HCT116 (cell line): ENCODE measurements around the gene PARP8. TPM values are rescaled to one million over a fixed set of nuclear protein-coding genes. Genes with fewer than 3 reads are reported as not detected.
"Not testable (repeated sequence)": the region's sequence is repeated elsewhere in the genome, so short reads cannot be mapped to it uniquely, and the experiment has no call there.

ENCODE experiments used
- ATAC-seq: fragments of 200-7000 bp; cut with Tn5 transposase; 2 replicates; pipeline ENCODE4 v1.9.1; 2020; ENCODE audit warnings: mild to moderate bottlenecking, moderate library complexity
- BruUV-seq: library from RNA; stranded (reverse); fragments of 400-500 nt; replicated peaks from 2 replicates; lab custom pipeline; 2021; lab: Mats Ljungman, UMichigan
- CTCF ChIA-PET: fragments of 300-600 bp; sonication (Branson Sonifier 250); formaldehyde crosslinking; loops from one replicate; lab custom pipeline; 2021; ENCODE audit warnings: antibody characterized with exemption; lab: Charles Lee
- POLR2A ChIA-PET: fragments of 300-600, 350-600 bp; sonication (Branson Sonifier 250); formaldehyde crosslinking; loops from one replicate; lab custom pipeline; 2021; ENCODE audit warnings: antibody characterized with exemption; lab: Charles Lee
- RAD21 ChIA-PET, 2 experiments: fragments of 300-600 bp; sonication (Branson Sonifier 250); formaldehyde crosslinking; loops; one replicate each; lab custom pipeline; 2023; ENCODE audit warnings: low total read pairs in 2 of 2; ENCODE audit not compliant: uncharacterized antibody in 2 of 2, unreplicated experiment in 2 of 2, low non-redundant PET in 1 of 2; lab: Charles Lee
- DNase-seq: peaks from one replicate; pipeline ENCODE4 v3.0.0-alpha.2; 2010; ENCODE audit warnings: low read depth, low spot score
- H2AFZ ChIP-seq: fragments of 200-600 bp; shearing (Covaris generic), sonication (generic); 2 replicates; pipeline ENCODE4 v1.6.1; 2017; ENCODE audit warnings: low read depth, mixed run types, mixed read lengths, antibody characterized with exemption, low read length; ENCODE audit not compliant: poor library complexity, severe bottlenecking
- H3K27ac ChIP-seq: 2 replicates; pipeline ENCODE4 v1.5.1; 2012; ENCODE audit warnings: low read depth, low read length
- H3K27me3 ChIP-seq: fragments of 200-600 bp; sonication (generic); 2 replicates; pipeline ENCODE4 v1.6.1; 2016; ENCODE audit warnings: mixed run types, low read length, mixed read lengths; ENCODE audit not compliant: insufficient read depth
- H3K36me3 ChIP-seq, 2 experiments: fragments of 200-500 bp in 1 of 2; fragments of 200-600 bp in 1 of 2; sonication (Bioruptor generic) in 1 of 2; sonication (generic) in 1 of 2; 2 replicates each; pipeline versions ENCODE4 v1.5.1 to v1.6.1; 2014 to 2016; ENCODE audit warnings: low read length in 2 of 2, inconsistent platforms in 1 of 2, mixed read lengths in 1 of 2, mixed run types in 1 of 2; ENCODE audit not compliant: insufficient read depth in 2 of 2, control insufficient read depth in 1 of 2
- H3K4me1 ChIP-seq, 2 experiments: fragments of 200-600 bp in 1 of 2; sonication (generic) in 1 of 2; 2 replicates each; pipeline versions ENCODE4 v1.5.1 to v1.6.1; 2012 to 2017; ENCODE audit warnings: low read length in 2 of 2, inconsistent platforms in 1 of 2, mild to moderate bottlenecking in 1 of 2, mixed read lengths in 1 of 2, mixed run types in 1 of 2, moderate library complexity in 1 of 2; ENCODE audit not compliant: insufficient read depth in 2 of 2, control insufficient read depth in 1 of 2
- H3K4me2 ChIP-seq: fragments of 200-600 bp; sonication (generic); 2 replicates; pipeline ENCODE4 v1.6.1; 2017; ENCODE audit warnings: mixed run types, low read length, mixed read lengths
- H3K4me3 ChIP-seq, 2 experiments: fragments of 200-600 bp in 1 of 2; sonication (generic) in 1 of 2; replicated peaks in 1 of 2; 2 replicates each; pipeline ENCODE4 v1.5.1; 2011 to 2016; ENCODE audit warnings: low read length in 2 of 2, control low read depth in 1 of 2, low read depth in 1 of 2, mild to moderate bottlenecking in 1 of 2, mixed read lengths in 1 of 2, mixed run types in 1 of 2
- H3K79me2 ChIP-seq: fragments of 200-600 bp; sonication (generic); 2 replicates; pipeline ENCODE4 v1.6.1; 2017; ENCODE audit warnings: mild to moderate bottlenecking, mixed run types, low read length, moderate library complexity, mixed read lengths; ENCODE audit not compliant: insufficient read depth
- H3K9ac ChIP-seq: fragments of 200-600 bp; sonication (generic); 2 replicates; pipeline ENCODE4 v1.6.1; 2016; ENCODE audit warnings: low read length, mixed read lengths
- H3K9me2 ChIP-seq: fragments of 200-600 bp; sonication (generic), shearing (Covaris generic); 2 replicates; pipeline ENCODE4 v1.6.1; 2017; ENCODE audit warnings: mixed run types, mild to moderate bottlenecking, moderate library complexity; ENCODE audit not compliant: insufficient read depth
- H3K9me3 ChIP-seq, 2 experiments: fragments of 200-500 bp in 1 of 2; fragments of 200-600 bp in 1 of 2; sonication (Bioruptor generic) in 1 of 2; sonication (generic) in 1 of 2; 2 replicates each; pipeline ENCODE4 v1.6.1; 2014 to 2017; ENCODE audit warnings: low read length in 2 of 2, mixed read lengths in 2 of 2, inconsistent platforms in 1 of 2, low read depth in 1 of 2, mild to moderate bottlenecking in 1 of 2, mixed run types in 1 of 2, moderate library complexity in 1 of 2; ENCODE audit not compliant: control insufficient read depth in 1 of 2, insufficient read depth in 1 of 2
- H4K20me1 ChIP-seq: fragments of 200-600 bp; sonication (generic), shearing (Covaris generic); 2 replicates; pipeline ENCODE4 v1.6.1; 2017; ENCODE audit warnings: mixed run types, mild to moderate bottlenecking, moderate library complexity; ENCODE audit not compliant: insufficient read depth
- CBX3 ChIP-seq: IDR thresholded peaks from 2 replicates; pipeline ENCODE4 v1.6.1; 2012; ENCODE audit warnings: low read depth
- CEBPB ChIP-seq: IDR thresholded peaks from 2 replicates; pipeline ENCODE4 v1.6.1; 2012; ENCODE audit warnings: low read depth
- EZH2 ChIP-seq: fragments of 200-600 bp; sonication (generic); IDR thresholded peaks from 2 replicates; pipeline ENCODE4 v1.6.1; 2017; ENCODE audit warnings: antibody characterized with exemption, mixed run types
- EZH2phosphoT487 ChIP-seq: fragments of 200-600 bp; IDR thresholded peaks from 2 replicates; pipeline ENCODE4 v1.6.1; 2018; ENCODE audit warnings: antibody characterized with exemption, borderline replicate concordance
- FOSL1 ChIP-seq: IDR thresholded peaks from 2 replicates; pipeline ENCODE4 v1.6.1; 2012; ENCODE audit warnings: low read depth
- JUND ChIP-seq: IDR thresholded peaks from 2 replicates; pipeline ENCODE4 v1.6.1; 2012
- MAX ChIP-seq: IDR thresholded peaks from 2 replicates; pipeline ENCODE4 v1.6.1; 2012
- POLR2A ChIP-seq: IDR thresholded peaks from 2 replicates; pipeline ENCODE4 v1.7.0; 2011; ENCODE audit warnings: borderline replicate concordance; ENCODE audit not compliant: insufficient read depth, insufficient read length; ENCODE audit errors: extremely low read depth
- POLR2AphosphoS5 ChIP-seq: IDR thresholded peaks from 2 replicates; pipeline ENCODE4 v1.6.1; 2011; ENCODE audit warnings: mild to moderate bottlenecking, low read depth, low read length, moderate library complexity
- RAD21 ChIP-seq: IDR thresholded peaks from 2 replicates; pipeline ENCODE4 v1.6.1; 2012; ENCODE audit warnings: low read depth, mild to moderate bottlenecking
- REST ChIP-seq: IDR thresholded peaks from 2 replicates; pipeline ENCODE4 v1.6.1; 2012; ENCODE audit warnings: low read depth
- TCF7L2 ChIP-seq: IDR thresholded peaks from 2 replicates; pipeline ENCODE4 v1.7.0; 2011; ENCODE audit warnings: borderline replicate concordance, inconsistent platforms; ENCODE audit not compliant: insufficient read depth, insufficient read length; ENCODE audit errors: extremely low read depth
- YY1 ChIP-seq: IDR thresholded peaks from 2 replicates; pipeline ENCODE4 v1.6.1; 2011; ENCODE audit warnings: low read length, low read depth, moderate library complexity, mild to moderate bottlenecking; ENCODE audit not compliant: insufficient replicate concordance; ENCODE audit errors: extremely low read depth
- ZFX ChIP-seq: fragments of 450-650 bp; IDR thresholded peaks from 2 replicates; pipeline ENCODE4 v1.6.1; 2017
- ZNF274 ChIP-seq: fragments of 200-500 bp; sonication (Bioruptor generic); IDR thresholded peaks from 2 replicates; pipeline ENCODE4 v1.6.1; 2014; ENCODE audit warnings: mild to moderate bottlenecking, low read depth, low read length, inconsistent platforms
- intact Hi-C: fragments of 100-400 bp; cut with micrococcal nuclease; formaldehyde crosslinking; loops from 2 replicates; pipeline ENCODE4 v1.10.0; 2022
- total RNA-seq: library from RNA; stranded (reverse); gene quantifications from one replicate; pipeline ENCODE4 v1.2.1, GENCODE V29; 2021; ENCODE audit not compliant: unreplicated experiment
- TF ChIP-seq, protein P1 (sequence below): IDR thresholded peaks from 2 replicates; pipeline ENCODE4 v1.6.1; 2012
- TF ChIP-seq, protein P2 (sequence below): IDR thresholded peaks from 2 replicates; pipeline ENCODE4 v1.6.1; 2011; ENCODE audit warnings: mild to moderate bottlenecking, low read length, moderate library complexity; ENCODE audit not compliant: insufficient replicate concordance; ENCODE audit errors: extremely low read depth

Gene PARP8
- total RNA-seq, 1 experiment from 2014 or later, result 19.0 TPM

DNA sequence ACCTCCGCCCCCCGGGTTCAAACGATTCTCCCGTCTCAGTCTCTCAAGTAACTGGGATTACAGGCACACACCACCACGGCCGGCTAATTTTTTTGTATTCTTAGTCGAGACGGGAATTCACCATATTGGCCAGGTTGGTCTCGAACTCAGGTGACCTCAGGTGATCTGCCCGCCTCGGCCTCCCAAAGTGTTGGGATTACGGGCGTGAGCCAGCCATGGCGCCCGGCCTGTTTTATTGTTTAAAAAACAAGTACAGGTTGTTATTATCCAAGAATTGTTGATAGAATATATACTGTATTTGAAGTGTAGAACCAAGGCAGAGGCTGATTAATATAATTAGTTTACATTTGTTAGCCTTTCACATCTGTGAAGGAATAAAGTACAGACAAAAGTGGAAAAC is 8.9 kb downstream of the PARP8 start:
- Histone ChIP-seq H3K4me2 (no peak overlapping the region), H3K36me3 (no peaks in the 10 kb centered on the region), H3K27ac (no peak overlapping the region), H3K9ac (no peak overlapping the region), H3K4me1 (no peaks in the 10 kb centered on the region), H3K9me2 (no peaks in the 10 kb centered on the region), H3K9me3 (no peaks in the 10 kb centered on the region), H3K4me3 (no peak overlapping the region), H2AFZ (no peak overlapping the region), H3K27me3 (no peaks in the 10 kb centered on the region), H3K79me2 (peaks cover 11% of the 10 kb centered on the region; the same call in 1 of the 2 replicates), H4K20me1 (no peaks in the 10 kb centered on the region; the same call in 1 of the 2 replicates)
- RAD21 ChIA-PET, result no interaction called here
- intact Hi-C loops, result no loop called here
- CTCF ChIA-PET, result no interaction called here
- no TSS peak for BruUV-seq
- POLR2A ChIA-PET, result no interaction called here
- no peak for DNase-seq
- no peak for TF ChIP-seq REST
- no peak for TF ChIP-seq TCF7L2
- TF ChIP-seq CEBPB, result no peak
- TF ChIP-seq, protein P1, sequence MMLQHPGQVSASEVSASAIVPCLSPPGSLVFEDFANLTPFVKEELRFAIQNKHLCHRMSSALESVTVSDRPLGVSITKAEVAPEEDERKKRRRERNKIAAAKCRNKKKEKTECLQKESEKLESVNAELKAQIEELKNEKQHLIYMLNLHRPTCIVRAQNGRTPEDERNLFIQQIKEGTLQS, result no peak
- no peak for TF ChIP-seq JUND
- TF ChIP-seq EZH2, result no peak
- TF ChIP-seq POLR2A, result no peak
- no peak for TF ChIP-seq FOSL1
- TF ChIP-seq ZFX, result no peak
- no peak for TF ChIP-seq ZNF274
- TF ChIP-seq RAD21, result no peak
- no peak for TF ChIP-seq EZH2phosphoT487
- no peak for TF ChIP-seq MAX
- no peak for TF ChIP-seq YY1
- TF ChIP-seq POLR2AphosphoS5, result no peak
- TF ChIP-seq, protein P2, sequence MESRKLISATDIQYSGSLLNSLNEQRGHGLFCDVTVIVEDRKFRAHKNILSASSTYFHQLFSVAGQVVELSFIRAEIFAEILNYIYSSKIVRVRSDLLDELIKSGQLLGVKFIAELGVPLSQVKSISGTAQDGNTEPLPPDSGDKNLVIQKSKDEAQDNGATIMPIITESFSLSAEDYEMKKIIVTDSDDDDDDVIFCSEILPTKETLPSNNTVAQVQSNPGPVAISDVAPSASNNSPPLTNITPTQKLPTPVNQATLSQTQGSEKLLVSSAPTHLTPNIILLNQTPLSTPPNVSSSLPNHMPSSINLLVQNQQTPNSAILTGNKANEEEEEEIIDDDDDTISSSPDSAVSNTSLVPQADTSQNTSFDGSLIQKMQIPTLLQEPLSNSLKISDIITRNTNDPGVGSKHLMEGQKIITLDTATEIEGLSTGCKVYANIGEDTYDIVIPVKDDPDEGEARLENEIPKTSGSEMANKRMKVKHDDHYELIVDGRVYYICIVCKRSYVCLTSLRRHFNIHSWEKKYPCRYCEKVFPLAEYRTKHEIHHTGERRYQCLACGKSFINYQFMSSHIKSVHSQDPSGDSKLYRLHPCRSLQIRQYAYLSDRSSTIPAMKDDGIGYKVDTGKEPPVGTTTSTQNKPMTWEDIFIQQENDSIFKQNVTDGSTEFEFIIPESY, result no peak
- TF ChIP-seq CBX3, result no peak
- no peak for ATAC-seq

DNA sequence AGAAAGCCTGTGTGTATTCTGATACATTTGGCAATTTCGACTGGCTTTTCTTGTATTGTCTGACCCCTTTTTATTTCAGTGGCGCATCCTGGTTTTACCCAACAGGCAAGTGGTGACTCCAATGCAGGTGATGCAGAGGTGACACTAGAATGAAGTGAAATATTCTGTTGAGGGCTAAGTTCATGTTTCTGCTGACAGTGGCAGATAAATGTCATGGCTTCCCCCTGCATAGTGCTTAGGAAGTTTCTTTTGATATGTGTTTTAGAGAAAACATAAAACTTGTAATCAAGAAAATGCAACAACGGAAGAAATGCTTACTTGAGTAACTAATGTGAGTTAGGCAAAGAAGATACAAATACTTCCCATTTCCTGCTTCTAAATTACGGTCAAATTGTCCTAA is 13.1 kb downstream of the PARP8 start:
- RAD21 ChIA-PET, H3K9me2 ChIP-seq, H3K9me3 ChIP-seq, H3K4me3 ChIP-seq, POLR2A ChIA-PET, CTCF ChIA-PET, H3K36me3 ChIP-seq, intact Hi-C loops, H3K27ac ChIP-seq, H3K27me3 ChIP-seq, H3K4me2 ChIP-seq, H4K20me1 ChIP-seq, H3K9ac ChIP-seq, DNase-seq, H2AFZ ChIP-seq, ATAC-seq, H3K4me1 ChIP-seq, BruUV-seq: not testable (repeated sequence)
- peaks cover 14% of the 10 kb centered on the region; the same call in 1 of the 2 replicates for H3K79me2 ChIP-seq
